Choroid plexus epithelial cell (primary cell): ENCODE data around the gene LAMA3.

Source experiments
- DNase-seq: peaks from one replicate; pipeline ENCODE4 v3.0.0-alpha.2; 2010; ENCODE audit warnings: low read depth
- H3K4me3 ChIP-seq: 2 replicates; pipeline ENCODE4 v1.5.1; 2011; ENCODE audit warnings: low read depth, mild to moderate bottlenecking, control low read depth, low read length, moderate library complexity
- CTCF ChIP-seq: conservative IDR thresholded peaks from 2 replicates; pipeline ENCODE4 v1.5.1; 2011; ENCODE audit warnings: low read depth, mild to moderate bottlenecking, control low read depth, inconsistent platforms, low read length, moderate library complexity

The LAMA3 gene

GRCh38 chr18:23646282-23646681 is 43.0 kb upstream of the LAMA3 start:
- no peak for DNase-seq
- no peak for TF ChIP-seq CTCF

GRCh38 chr18:23648456-23648855 is 40.8 kb upstream of the LAMA3 start:
- TF ChIP-seq CTCF = no peak
- DNase-seq = no peak
- H3K4me3 ChIP-seq = no peak overlapping the region

More at GRCh38 chr18:23646282-23646681, 43.0 kb upstream of the LAMA3 start:
- no peak overlapping the region for H3K4me3 ChIP-seq

- DNase-seq = no peak
- no peak overlapping the region for H3K4me3 ChIP-seq
- no peak for TF ChIP-seq CTCF
Observed at GRCh38 chr18:23648940-23649607, 40.2 kb upstream of the LAMA3 start.

GRCh38 chr18:23650968-23651927 is 38.0 kb upstream of the LAMA3 start:
- DNase-seq = peak; percentile 76
- no peak for TF ChIP-seq CTCF
- no peak overlapping the region for H3K4me3 ChIP-seq

- no peak for DNase-seq
- H3K4me3 ChIP-seq = no peak overlapping the region
- no peak for TF ChIP-seq CTCF
Observed at GRCh38 chr18:23652232-23652631, 37.0 kb upstream of the LAMA3 start.

GRCh38 chr18:23658285-23658684 is 31.0 kb upstream of the LAMA3 start:
- TF ChIP-seq CTCF = no peak

More at GRCh38 chr18:23658285-23658684, 31.0 kb upstream of the LAMA3 start:
- peak; percentile 34 for DNase-seq
- no peak overlapping the region for H3K4me3 ChIP-seq
